Measurements from ENCODE around the gene PARD3.
A peak's percentile ranks its signal among the peaks of the same experiment; 100 is the strongest.

PARD3 gene

GRCh38 chr10:34690383-34691049 is 124.6 kb downstream of the PARD3 start:
- DNase-seq (ENCODE audit: low read depth in 2 of 2), result no peak

DNA sequence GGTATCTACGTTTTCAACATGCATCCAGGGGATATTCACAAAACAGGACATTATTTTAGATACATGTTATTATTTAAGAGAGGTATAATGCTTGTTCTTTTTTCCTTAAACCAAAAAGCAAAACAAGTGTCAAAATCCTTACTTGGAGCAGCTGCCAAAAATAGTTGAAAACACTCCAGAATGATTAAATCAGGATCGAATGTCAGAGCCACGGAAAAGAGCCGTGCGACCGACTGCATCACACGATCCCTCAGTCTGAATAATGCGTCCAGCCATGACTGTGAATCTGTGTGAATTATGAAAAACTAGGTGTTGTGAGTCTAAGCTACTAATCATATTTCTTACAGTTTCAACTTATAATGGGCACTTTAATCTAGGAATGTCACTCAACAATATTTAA is 126.0 kb downstream of the PARD3 start:
- peak in 1 of 2 experiments; percentile 24 for DNase-seq (ENCODE audit: low read depth in 2 of 2)

DNA sequence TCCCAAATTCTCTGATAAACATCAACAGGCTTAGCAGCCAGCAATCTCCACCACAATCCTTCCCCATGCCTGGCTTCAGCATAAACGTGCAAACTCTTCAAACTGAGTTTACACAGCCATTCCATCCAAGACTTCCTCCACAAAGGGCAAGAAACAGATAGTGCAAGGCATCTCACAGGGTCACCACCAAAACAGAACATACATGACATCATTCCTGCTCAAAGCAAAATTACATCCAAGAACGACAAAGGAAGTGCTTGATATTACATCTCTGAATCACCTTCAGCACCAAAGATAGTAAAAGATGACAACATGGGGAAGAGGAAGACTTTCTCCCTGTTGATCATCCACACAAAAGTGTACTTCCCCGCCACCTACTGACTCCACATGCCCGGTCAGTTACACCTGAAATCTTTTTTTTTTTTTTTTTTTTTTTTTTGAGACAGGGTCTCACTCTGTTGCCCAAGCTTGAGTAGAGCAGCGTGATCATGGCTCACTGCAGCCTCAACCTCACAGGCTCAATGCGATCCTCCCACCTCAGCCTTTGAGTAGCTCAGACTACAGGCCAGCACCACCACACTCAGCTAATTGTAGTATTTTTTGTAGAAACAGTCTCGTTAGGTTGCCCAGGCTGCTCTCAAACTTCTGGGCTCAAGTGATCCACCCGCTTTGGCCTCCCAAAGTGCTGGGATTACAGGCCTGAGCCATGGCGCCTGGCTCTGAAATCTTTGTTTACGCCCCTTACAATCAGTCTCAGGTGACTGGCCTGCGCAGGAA is 127.5 kb downstream of the PARD3 start:
- DNase-seq (ENCODE audit: low read depth in 2 of 2), result no peak

GRCh38 chr10:34682580-34682979 is 132.5 kb downstream of the PARD3 start:
- DNase-seq (ENCODE audit: low read depth in 2 of 2), result no peak

DNA sequence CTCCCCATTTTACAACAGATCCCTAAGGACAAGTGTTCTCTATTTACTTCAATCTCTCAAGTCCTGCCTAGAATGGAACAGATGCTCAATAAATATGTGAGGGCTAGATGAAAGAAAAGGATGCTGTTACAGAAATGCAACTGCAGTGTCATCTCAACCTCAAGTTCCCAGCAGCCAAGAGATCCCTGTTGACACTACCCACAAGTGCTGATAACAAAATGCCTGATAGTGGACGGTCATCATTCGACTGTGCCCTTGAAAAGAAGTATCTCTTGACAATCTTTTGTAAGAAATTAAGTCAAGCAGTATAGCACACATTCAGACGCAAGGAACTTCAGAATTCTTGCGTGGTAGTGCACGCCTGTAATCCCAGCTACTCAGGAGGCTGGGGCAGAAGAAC is 133.2 kb downstream of the PARD3 start:
- DNase-seq (ENCODE audit: low read depth in 2 of 2), result no peak

- DNase-seq (ENCODE audit: low read depth in 2 of 2), result no peak
Measured at GRCh38 chr10:34679177-34679576, 135.9 kb downstream of the PARD3 start.

GRCh38 chr10:34677591-34677990 is 137.5 kb downstream of the PARD3 start:
- DNase-seq (ENCODE audit: low read depth in 2 of 2), result no peak

GRCh38 chr10:34677132-34677531 is 138.0 kb downstream of the PARD3 start:
- DNase-seq (ENCODE audit: low read depth in 2 of 2), result no peak

DNA sequence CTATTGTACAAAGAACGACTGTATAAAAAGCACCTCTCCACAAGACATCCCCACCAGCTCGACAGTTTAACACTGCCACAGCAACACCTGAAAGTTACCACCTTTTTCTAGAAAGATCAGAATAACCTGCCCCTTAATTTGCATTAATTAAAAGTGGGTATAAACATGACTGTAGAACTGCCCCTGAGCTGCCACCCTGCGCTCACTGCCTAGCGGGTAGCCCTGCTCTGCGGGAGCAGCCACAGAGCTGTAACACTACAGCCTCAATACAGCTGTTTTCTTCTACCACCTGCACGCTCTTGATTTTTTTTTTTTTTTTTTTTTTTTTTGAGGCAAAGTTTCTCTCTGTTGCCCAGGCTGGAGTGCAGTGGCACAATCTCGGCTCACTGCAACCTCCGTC is 140.9 kb downstream of the PARD3 start:
- no peak for DNase-seq (ENCODE audit: low read depth in 2 of 2)

DNA sequence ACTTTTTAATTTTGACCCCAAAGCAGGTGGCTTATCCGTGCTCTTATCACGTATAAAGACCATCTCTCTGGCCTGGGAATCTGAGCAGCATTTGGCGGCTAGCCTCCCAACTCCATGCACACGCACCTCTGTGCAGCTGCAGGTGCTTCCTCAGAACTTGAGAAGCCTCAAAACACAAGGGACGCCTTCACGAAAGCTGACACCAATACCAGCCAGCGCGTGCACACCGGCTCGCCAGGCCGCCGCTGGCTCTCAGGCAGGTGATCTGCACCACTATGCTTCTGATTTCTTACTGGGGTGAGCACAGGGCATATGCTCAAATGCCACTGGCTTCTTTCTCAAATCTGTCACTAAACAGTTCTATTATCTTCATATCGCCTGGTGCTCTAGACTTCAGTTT is 145.0 kb downstream of the PARD3 start:
- DNase-seq (ENCODE audit: low read depth in 2 of 2), result no peak

DNA sequence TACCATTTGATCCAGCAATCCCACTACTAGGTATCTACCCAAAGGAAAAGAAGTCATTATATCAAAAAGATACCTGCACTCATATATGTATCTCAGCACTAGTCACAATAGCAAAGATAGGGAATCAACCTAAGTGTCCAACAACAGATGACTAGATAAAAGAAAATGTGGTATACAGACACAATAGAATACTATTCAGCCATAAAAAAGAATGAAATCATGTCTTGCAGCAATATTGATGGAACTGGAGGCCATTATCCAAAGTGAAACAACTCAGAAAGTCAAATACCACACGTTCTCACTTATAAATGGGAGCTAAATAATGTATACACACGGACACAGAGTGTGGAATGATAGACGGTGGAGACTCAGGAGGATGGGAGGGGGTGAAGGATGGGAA is 146.0 kb downstream of the PARD3 start:
- DNase-seq (ENCODE audit: low read depth in 2 of 2), result no peak

DNA sequence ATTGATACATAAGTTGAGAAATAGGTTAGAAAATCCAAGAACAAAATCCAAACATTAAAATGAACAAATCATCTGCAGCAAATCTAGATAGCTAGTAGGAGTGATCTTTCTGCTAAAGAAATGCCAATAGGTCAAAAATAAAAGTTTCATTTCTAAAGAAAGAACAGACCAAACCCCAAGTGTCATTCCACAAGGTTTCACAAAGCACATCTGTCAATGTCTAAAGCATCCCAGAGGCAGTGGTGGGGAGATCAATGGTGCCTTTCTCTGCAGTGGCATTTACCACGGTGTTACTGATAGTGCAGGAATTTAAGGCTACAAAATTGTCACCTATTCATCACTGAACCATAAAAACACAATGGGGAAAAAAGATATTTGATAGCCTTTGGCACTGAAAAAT is 147.9 kb downstream of the PARD3 start:
- DNase-seq (ENCODE audit: low read depth in 2 of 2), result no peak

DNA sequence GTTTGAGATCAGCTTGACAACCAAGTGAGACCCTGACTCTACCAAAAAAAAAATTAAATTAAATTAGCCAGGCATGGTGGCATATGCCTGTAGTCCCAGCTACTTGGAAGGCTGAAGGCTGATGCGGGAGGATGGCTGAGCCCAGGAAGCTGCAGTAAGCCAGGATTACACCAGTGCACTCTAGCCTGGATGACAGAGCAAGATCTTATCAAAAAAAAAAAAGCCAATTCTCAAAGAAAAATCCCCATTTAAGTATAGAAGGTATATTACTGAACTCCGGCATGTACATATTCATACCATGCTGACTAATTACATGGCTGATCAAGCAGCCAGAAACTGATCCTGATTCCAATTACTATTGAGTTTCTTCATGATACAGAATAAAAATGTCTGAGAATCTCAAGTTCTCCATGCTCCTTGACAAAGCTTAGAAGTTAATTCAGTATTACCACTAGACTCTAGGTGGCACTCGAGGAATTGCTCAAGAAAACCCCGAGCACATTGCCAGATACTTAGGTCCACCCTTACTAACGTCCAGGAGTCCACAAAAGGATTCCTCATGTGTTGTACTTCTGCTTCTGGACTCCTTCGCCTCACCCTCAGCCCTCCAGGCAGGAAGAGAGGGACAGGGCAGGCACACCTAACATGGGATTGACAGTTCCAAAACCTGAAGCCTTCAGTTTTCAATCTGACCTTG is 148.9 kb downstream of the PARD3 start:
- DNase-seq (ENCODE audit: low read depth in 2 of 2), result peak; percentile 61 to 66

- DNase-seq (ENCODE audit: low read depth in 2 of 2), result no peak
Measured at GRCh38 chr10:34664706-34665105, 150.4 kb downstream of the PARD3 start.

DNA sequence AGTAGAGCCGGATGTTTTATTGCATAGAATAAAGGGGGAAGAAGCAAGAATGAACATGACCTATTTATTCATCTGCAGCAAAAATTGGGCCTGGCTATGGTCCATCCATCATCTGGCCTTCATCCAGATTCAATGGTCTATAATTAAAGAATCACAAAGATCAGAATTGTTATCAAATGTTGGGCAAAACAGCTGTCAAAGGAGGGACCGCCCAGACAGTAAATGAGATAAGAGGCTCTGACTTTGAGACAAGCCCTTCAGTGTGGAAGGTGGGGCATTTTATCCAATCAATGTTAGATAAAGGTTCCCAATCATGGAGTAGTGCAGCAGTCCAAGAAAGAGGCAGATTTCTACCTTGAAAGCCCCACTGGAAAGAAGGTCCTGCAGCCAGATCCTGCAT is 153.5 kb downstream of the PARD3 start:
- DNase-seq (ENCODE audit: low read depth in 2 of 2), result no peak

- no peak for DNase-seq (ENCODE audit: low read depth in 2 of 2)
Measured at GRCh38 chr10:34658934-34659333, 156.2 kb downstream of the PARD3 start.

DNA sequence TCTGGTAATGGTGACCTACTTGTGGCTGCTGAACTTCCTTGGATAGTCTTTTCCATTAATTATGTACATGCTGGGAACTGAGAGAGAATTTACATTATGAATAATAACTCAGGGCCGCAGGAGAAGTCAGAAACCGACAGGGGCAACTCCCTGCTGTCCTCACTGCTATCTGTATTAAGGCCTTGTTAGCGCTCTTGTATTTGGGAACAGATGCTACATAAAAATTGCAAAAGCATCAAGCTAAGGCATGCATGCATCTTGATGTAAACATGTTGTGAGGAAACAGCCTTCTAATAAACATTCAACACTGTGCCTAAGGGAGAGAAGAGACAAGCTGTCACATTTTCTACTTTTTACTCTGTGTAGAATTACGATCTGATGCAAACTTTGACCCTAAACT is 158.4 kb downstream of the PARD3 start:
- DNase-seq (ENCODE audit: low read depth in 2 of 2), result no peak

- DNase-seq (ENCODE audit: low read depth in 2 of 2), result peak in 1 of 2 experiments; percentile 40
Measured at GRCh38 chr10:34655286-34656170, 159.6 kb downstream of the PARD3 start.

DNA sequence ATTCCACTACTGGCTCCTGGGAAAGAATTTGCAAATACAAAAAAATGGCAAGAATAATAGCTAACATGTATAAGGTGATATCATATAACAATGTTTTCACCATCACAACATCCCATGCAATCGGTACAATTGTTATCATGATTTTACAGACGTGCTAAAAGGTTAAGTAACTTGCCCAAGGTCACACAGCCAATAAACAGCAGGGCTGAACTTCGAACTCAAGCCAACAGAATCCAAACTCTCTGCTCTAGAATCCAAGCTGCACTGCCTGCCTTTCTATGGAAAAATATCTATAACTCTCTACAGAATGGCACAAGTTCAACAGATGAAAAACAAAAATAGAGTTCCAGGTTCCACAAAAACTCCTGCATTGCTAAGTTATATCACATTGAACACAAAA is 160.9 kb downstream of the PARD3 start:
- no peak for DNase-seq (ENCODE audit: low read depth in 2 of 2)

- DNase-seq (ENCODE audit: low read depth in 2 of 2), result no peak
Measured at GRCh38 chr10:34653530-34653929, 161.6 kb downstream of the PARD3 start.

DNA sequence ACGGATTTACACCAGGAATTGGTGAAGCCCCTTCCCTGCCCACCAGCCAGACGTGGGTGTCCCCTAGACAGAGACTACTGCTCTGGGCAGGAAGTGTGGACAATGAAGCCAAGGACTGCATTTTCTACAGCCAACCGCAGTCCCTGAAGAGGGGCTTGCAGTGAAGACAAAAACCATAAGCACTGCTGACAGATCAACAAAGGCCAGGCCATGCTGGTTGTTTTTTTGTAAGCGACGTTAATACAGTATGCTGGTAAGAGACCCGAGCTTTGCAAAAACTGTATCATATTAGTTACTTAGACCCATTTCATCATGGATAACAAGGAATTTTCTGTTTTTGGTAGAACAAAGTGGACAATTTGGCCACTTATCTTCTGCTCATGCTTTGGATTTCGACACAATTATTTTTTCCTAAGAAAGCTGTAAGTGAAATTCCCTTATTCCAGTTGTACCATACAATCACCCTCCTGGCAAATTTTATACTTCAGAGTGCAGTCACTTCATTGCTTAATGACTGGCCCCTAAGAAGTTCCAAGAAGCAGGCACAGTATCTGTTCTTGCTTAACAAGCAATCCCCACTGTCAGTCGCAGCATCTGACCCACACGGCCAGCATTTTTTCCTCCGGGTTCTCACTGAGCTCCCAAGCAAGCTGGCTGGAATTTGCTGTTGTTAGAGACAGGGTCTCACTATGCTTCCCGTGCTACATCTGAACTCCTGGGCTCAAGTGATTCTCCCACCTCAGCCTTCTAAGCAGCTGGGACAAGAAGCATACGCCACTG is 163.5 kb downstream of the PARD3 start:
- DNase-seq (ENCODE audit: low read depth in 2 of 2), result no peak

Measured in fibroblast of skin of left biceps (primary cell).